ENCODE measurements around the gene GATAD2A. TPM values are rescaled to one million over a fixed set of nuclear protein-coding genes. Genes with fewer than 3 reads are reported as not detected.
A peak's percentile ranks its signal among the peaks of the same experiment; 100 is the strongest.
"Not testable (repeated sequence)": the region's sequence is repeated elsewhere in the genome, so short reads cannot be mapped to it uniquely, and the experiment has no call there.

Gene GATAD2A
- total RNA-seq, 1 donor from 2014 or later = 150 TPM

DNA sequence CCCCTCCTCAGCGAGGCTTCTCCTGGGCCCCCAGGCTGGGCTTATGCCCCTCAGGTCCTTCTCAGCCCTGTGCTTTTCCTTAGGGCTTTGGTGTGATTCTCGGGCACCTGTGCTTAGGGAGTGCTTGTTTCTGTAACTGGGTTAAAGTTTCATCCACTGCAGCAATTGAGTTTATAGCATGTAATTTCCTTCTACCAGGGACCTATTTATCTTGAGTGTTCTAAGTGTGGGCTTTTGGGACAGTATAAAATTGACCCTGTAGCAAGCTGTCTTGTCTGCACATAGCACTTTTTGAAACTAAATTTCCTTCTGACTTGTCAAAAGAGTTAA is 47.6 kb downstream of the GATAD2A start:
- peaks cover 14% of the 10 kb centered on the region for H3K4me1 Mint-ChIP-seq
- H3K27me3 Mint-ChIP-seq (ENCODE audit: low read depth) = no peaks in the 10 kb centered on the region
- no peak overlapping the region for H3K27ac Mint-ChIP-seq (ENCODE audit: unreplicated experiment)
- DNase-seq (ENCODE audit: low read depth, low spot score) = no peak
- H3K4me3 Mint-ChIP-seq = no peak overlapping the region
- H3K9me3 Mint-ChIP-seq = no peaks in the 10 kb centered on the region
- no peaks in the 10 kb centered on the region for H3K36me3 Mint-ChIP-seq (ENCODE audit: low read depth)
- TF ChIP-seq, protein P1, sequence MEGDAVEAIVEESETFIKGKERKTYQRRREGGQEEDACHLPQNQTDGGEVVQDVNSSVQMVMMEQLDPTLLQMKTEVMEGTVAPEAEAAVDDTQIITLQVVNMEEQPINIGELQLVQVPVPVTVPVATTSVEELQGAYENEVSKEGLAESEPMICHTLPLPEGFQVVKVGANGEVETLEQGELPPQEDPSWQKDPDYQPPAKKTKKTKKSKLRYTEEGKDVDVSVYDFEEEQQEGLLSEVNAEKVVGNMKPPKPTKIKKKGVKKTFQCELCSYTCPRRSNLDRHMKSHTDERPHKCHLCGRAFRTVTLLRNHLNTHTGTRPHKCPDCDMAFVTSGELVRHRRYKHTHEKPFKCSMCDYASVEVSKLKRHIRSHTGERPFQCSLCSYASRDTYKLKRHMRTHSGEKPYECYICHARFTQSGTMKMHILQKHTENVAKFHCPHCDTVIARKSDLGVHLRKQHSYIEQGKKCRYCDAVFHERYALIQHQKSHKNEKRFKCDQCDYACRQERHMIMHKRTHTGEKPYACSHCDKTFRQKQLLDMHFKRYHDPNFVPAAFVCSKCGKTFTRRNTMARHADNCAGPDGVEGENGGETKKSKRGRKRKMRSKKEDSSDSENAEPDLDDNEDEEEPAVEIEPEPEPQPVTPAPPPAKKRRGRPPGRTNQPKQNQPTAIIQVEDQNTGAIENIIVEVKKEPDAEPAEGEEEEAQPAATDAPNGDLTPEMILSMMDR (conservative IDR thresholded peaks at IDR 0.05) = no peak

DNA sequence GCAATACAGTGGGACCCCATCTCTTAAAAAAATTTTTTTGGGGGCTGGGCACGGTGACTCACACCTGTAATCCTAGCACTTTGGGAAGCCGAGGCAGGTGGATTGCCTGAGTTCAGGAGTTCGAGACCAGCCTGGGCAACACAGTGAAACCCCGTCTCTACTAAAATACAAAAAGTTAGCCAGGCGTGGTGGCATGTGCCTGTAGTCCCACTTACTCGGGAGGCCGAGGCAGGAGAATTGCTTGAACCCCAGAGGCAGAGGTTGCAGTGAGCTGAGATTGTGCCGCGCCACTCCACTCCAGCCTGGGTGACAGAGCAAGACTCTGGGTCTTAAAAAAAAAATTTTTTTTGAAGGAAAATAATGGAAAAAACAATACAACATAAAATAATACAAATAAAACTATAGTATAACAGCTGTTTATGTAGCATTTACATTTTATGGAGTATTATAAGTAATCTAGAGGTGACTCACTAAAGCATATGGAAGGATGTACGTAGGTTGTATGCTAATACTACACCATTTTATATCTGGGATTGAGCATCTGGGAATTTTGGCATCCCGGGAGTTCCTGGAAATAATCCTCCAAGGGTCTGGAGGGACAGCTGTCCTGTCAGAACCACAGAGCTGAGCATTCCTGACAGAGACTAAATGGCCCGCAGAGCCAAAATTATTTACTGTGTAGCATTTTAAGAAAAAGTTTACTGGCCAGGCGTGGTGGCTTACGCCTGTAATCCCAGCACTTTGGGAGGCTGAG is 49.9 kb downstream of the GATAD2A start:
- not testable (repeated sequence) for DNase-seq (ENCODE audit: low read depth, low spot score); H3K27ac Mint-ChIP-seq (ENCODE audit: unreplicated experiment); H3K27me3 Mint-ChIP-seq (ENCODE audit: low read depth); H3K4me3 Mint-ChIP-seq; H3K36me3 Mint-ChIP-seq (ENCODE audit: low read depth); H3K9me3 Mint-ChIP-seq
- H3K4me1 Mint-ChIP-seq = peaks cover 31% of the 10 kb centered on the region

DNA sequence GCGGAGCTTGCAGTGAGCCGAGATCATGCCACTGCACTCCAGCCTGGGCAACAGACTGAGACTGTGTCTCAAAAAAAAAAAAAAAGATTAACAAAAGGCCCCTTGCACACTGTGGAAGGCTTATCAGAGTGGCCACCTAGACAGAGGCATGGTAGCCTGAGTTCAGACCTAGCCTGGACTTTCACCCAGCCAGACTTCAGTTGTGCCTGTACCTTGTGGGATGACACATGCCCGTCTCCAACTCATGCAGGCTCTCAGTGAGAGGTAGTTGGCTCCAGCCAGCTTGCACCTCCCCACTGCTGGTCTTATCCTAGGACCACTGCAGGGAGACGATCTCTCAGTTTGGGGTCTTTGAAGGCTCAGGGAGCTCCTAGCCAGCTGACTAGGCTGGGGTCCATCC is 52.2 kb downstream of the GATAD2A start:
- H3K27me3 Mint-ChIP-seq (ENCODE audit: low read depth) = no peaks in the 10 kb centered on the region
- H3K9me3 Mint-ChIP-seq = no peaks in the 10 kb centered on the region
- DNase-seq (ENCODE audit: low read depth, low spot score) = no peak
- H3K36me3 Mint-ChIP-seq (ENCODE audit: low read depth) = no peaks in the 10 kb centered on the region
- H3K4me3 Mint-ChIP-seq = no peak overlapping the region
- TF ChIP-seq, protein P1 (conservative IDR thresholded peaks at IDR 0.05) = no peak
- no peak overlapping the region for H3K27ac Mint-ChIP-seq (ENCODE audit: unreplicated experiment)
- peaks cover 42% of the 10 kb centered on the region for H3K4me1 Mint-ChIP-seq

DNA sequence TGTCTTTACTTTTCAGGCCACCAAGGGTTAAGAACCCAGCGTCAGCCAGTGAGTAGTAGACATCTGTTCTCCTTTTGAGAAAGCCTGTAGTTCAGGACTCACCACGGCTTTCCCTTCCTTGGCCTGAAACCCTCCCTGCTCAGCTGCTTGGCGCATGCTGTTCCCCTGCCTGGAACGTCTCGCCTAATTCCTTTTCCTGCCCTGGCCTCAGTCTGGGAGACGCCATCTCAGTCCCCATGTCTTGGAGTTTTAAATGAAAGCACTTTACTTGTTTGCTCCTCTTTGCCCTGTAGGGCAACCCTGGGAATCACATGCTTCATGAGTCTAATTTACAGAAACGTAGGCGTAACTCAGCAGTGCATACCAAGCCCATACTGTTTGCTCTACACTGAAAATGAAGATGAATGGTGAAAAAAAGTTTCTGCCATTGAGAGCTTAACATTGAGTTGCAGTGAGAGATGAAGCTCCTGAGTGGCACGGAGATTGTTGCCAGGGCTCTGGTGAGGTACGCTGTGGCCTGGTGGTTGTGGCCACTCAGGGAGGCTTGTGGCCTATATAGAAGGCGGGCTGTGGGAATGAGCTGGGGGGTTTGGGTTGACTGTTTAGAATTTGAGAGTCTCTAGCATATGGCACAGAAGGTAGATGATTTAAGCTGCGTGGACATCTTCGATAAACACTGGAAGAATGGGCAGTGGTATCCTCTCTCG is 52.8 kb downstream of the GATAD2A start:
- Mint-ChIP-seq H3K27ac (ENCODE audit: unreplicated experiment) (no peak overlapping the region), H3K9me3 (no peaks in the 10 kb centered on the region), H3K36me3 (ENCODE audit: low read depth) (no peaks in the 10 kb centered on the region), H3K4me3 (no peak overlapping the region), H3K4me1 (peaks cover 48% of the 10 kb centered on the region), H3K27me3 (ENCODE audit: low read depth) (no peaks in the 10 kb centered on the region)
- TF ChIP-seq, protein P1 (conservative IDR thresholded peaks at IDR 0.05) = no peak
- DNase-seq (ENCODE audit: low read depth, low spot score) = no peak

DNA sequence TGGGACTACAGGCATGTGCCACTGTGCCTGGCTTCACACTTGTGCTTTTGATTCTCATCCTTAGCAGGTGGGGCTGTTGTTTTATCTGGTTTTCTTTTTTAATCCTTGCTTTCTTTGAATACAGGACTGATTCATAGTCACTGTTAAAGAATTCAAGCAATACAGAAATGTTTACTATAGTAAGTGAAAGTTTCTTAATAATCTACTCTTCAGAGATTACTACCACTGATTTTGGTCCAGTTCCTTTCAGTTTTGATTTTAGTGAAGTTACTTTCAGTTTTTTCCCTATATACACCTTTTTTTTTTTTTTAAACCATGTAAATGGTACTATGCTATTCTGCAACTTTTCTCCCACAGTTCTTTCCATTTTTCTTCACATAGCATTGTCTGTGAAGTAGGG is 53.6 kb downstream of the GATAD2A start:
- H3K9me3 Mint-ChIP-seq = no peaks in the 10 kb centered on the region
- H3K4me3 Mint-ChIP-seq = peak overlapping the region; percentile 2

More for the DNA sequence above, 53.6 kb downstream of the GATAD2A start:
- no peaks in the 10 kb centered on the region for H3K27me3 Mint-ChIP-seq (ENCODE audit: low read depth)
- no peaks in the 10 kb centered on the region for H3K36me3 Mint-ChIP-seq (ENCODE audit: low read depth)
- peaks cover 56% of the 10 kb centered on the region for H3K4me1 Mint-ChIP-seq
- TF ChIP-seq, protein P1 (conservative IDR thresholded peaks at IDR 0.05) = no peak
- no peak for DNase-seq (ENCODE audit: low read depth, low spot score)
- H3K27ac Mint-ChIP-seq (ENCODE audit: unreplicated experiment) = peak overlapping the region; percentile 27

Data from neural crest cell (in vitro differentiated cells).